GM10248 (cell line): ENCODE results near the gene MAEA.

Experiments used
- CTCF ChIA-PET: fragments of 300-600 bp; sonication (Branson Sonifier 250); formaldehyde crosslinking; extraction: SDS; loops from one replicate; lab custom pipeline; 2021; ENCODE audit warnings: antibody characterized with exemption; lab: Yijun Ruan, JAX
- POLR2A ChIA-PET: fragments of 350-650 bp; sonication (Branson Sonifier 250); formaldehyde crosslinking; extraction: SDS; loops from one replicate; lab custom pipeline; 2020; ENCODE audit warnings: antibody characterized with exemption; lab: Yijun Ruan, JAX
- DNase-seq: peaks from one replicate; pipeline ENCODE4 v3.0.0; 2012; ENCODE audit errors: extremely low spot score
- CTCF ChIP-seq: IDR thresholded peaks from 2 replicates; pipeline ENCODE4 v1.5.1; 2012; ENCODE audit warnings: mild to moderate bottlenecking, low read depth; ENCODE audit errors: extremely low read depth, missing control alignments, control extremely low read depth

The MAEA gene

GRCh38 chr4:1326751-1327525, 37.2 kb downstream of the MAEA start:
- CTCF ChIA-PET = interaction anchor here (1.3 to 1.5 kb wide), 2 partner anchors 26 to 29 kb away, joined by 4 to 5 read pairs; no protein-coding TSS in a partner anchor
- DNase-seq = no peak
- no peak for TF ChIP-seq CTCF
- POLR2A ChIA-PET = no interaction called here

- TF ChIP-seq CTCF = no peak
- CTCF ChIA-PET = interaction anchor here (1.1 to 1.5 kb wide), 3 partner anchors 18 to 28 kb away, joined by 3 to 5 read pairs (median 4); no protein-coding TSS in a partner anchor
- no peak for DNase-seq
- POLR2A ChIA-PET = no interaction called here
Observed at GRCh38 chr4:1327526-1328266, 38.0 kb downstream of the MAEA start.

DNA sequence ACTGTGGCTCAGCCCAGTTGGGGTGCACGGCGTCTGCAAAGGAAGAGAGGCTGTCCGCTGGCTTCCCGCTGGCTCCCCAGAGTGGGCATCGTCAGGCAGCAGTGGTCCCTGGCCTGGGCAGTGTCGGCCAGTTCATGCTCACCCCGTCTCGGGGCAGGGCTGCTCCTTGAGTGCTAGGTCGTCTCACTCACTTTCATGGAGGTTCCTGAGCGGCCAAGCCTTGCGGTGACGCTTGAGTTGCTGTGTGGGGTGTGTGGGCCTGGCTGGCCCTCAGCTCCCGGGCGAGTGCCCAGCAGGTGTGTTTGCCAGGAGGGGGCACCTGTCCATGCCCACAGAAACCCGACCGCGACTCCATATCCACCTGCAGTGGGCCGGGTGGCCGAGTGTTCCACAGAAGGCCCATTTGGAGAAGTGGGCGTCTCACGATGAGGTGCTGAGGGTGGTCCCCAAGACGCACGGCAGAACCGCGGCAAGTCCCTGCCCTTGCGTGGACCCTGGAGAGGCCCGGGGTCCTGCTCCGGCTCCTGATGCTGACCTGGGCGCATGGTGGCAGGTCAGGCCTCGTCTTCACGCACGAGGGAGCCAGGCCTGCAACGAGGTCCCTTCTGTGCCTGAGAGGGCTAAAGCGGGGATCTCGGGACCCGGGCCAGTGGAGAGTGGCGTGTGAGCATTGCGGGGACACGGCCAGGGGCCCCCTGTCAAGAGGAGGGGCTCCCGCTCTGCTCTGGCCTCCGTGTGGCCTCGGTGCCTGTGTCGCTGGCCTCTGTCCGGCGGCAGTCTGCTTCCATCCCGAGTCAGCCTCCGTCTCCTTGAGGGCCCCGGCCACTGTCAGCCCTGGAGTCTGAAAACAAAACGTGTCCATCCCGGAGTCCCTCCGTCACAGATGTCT, 38.8 kb downstream of the MAEA start:
- POLR2A ChIA-PET = no interaction called here
- CTCF ChIA-PET = interaction anchor here (1.1 kb wide), 1 partner anchor 17 kb away, joined by 3 read pairs; no protein-coding TSS in a partner anchor
- TF ChIP-seq CTCF = no peak
- DNase-seq = no peak

DNA sequence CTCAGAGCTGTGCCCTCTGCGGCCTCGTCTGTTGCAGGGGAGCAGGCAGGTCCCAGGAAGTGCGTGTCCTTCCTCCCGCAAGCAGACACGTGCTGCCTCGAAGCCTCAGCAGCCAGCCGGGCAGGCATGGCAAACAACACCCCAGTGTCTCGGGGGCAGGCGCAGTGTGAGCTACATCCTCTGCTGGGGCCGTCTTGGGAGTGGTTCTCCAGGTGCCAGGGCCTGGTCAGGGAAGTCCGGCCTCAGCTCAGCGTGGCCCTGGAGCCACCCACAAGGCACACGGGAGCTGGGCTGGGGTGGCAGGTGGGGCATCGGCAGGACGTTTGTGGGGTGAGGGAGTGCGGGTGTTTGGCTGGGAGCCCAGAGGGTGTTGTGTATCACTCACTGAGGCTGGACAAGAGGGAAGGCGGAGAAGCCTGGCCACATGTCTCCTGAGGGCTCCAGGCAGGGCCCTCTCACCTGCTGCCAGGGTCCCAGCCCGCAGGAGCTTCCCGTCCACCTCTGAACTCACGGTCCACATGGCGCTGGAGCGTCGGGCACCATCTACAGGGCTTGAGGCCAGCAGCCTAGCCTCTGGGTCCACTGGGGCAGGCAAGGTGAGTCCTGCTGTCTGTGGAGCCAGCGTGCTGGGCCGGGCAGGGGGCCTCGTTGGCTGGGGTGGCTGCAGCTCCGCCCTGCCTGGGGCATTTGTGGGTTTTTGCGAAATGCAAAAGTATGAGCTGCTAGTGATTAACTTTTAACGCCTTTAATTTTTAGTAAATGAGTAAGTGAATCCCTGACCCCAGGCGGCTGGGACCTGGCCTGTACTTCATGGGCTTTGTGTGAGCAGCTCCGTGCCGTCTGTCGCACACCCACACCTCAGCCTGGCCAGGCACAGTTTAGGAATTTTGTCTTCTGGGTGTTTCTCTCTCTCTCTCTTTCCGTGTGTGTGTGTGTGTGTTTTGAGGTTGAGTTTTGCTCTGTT, 40.0 kb downstream of the MAEA start:
- ChIA-PET POLR2A (no interaction called here), CTCF (interaction anchor here (1.3 kb wide), 1 partner anchor 198 kb away, joined by 4 read pairs; no protein-coding TSS in a partner anchor)
- no peak for TF ChIP-seq CTCF
- no peak for DNase-seq

DNA sequence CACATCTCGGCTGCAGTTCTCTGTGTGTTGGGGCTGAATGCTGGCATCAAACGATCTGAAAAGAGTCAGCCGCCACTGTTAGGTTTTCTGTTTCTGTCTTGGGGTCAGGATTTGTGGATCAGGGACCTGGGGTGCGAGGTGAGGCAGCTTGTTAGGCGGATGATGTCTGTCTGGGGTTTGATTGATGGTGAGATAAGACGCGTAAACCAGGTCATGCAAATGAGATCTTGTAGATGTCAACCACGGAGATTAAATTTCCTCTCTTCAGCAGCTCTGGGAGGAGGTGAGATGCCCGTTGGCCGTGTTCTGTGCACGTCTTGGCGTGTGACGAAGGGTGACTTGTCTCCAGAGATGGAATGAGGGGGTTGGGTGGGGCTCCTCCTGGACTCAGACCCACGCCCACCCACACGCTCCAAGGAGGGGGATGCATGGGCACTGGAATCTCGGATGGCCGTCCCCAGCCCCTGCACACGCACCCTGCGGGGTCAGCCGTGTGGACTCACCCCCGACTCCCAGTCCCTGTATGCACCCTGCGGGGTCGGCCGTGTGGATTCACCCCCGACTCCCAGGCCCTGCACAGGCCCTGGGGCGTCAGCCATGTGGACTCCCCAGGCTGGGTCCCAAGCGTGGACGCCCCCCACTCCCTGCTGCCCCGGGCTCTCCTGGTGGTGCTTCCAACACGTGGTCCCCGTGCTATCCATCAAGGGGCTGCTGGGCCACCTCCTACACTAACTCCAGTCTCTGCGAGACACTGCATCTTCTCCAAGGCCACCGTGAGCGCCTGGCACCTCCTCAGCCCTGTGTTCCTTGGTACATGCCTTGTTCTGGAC, 41.3 kb downstream of the MAEA start:
- no peak for TF ChIP-seq CTCF
- POLR2A ChIA-PET = no interaction called here
- CTCF ChIA-PET = interaction anchor here (1.3 kb wide), 1 partner anchor 200 kb away, joined by 4 read pairs; no protein-coding TSS in a partner anchor
- no peak for DNase-seq
